T-cell (primary cell): Measurements from ENCODE around the gene RASSF7. TPM values are rescaled to one million over a fixed set of nuclear protein-coding genes. Genes with fewer than 3 reads are reported as not detected.

Source experiments
- total RNA-seq, 35 experiments: library from RNA in 6 of 35; stranded (reverse) in 6 of 35; fragments of 120-200 nt in 1 of 35; gene quantifications; one replicate each; pipeline versions ENCODE4 v1.2.1 to v1.2.4 and lab custom pipeline; 2013 to 2026

RASSF7 gene
- total RNA-seq, 5 donors from 2014 or later (not counting 1 experiment from before 2014, with no cell fraction given) = 23.2 to 68.4 (median 63.4) TPM

Other genes with a start within 250 kb of the RASSF7 start
- gene IFITM1, start 246.9 kb upstream of the RASSF7 start, total RNA-seq = 100 to 1,000 TPM; 201 to 427 (median 243) TPM
- gene IFITM3, start 240.1 kb upstream of the RASSF7 start, total RNA-seq = 10 to 100 TPM in 4 of 5 donors, 1 to 10 TPM in 1; 2.1 to 35.5 (median 17.6) TPM
- 1 to 10 TPM; 1.7 to 5.6 (median 2.8) TPM for gene B4GALNT4, start 191.5 kb upstream of the RASSF7 start, total RNA-seq
- under 1 TPM in 4 of 5 donors, not detected in 1; 0.32 to 0.85 (median 0.47) TPM for gene PKP3, start 166.8 kb upstream of the RASSF7 start, total RNA-seq
- 100 to 1,000 TPM; 395 to 488 (median 460) TPM for gene SIGIRR, start 146.0 kb upstream of the RASSF7 start, total RNA-seq
- gene ANO9, start 119.0 kb upstream of the RASSF7 start, total RNA-seq = 100 to 1,000 TPM; 103 to 128 (median 120) TPM
- gene PTDSS2, start 110.7 kb upstream of the RASSF7 start, total RNA-seq = 10 to 100 TPM; 22.4 to 33.5 (median 28.7) TPM
- 100 to 1,000 TPM; 126 to 141 (median 131) TPM for gene RNH1, start 53.7 kb upstream of the RASSF7 start, total RNA-seq
- 10 to 100 TPM; 27.6 to 53.4 (median 47.6) TPM for gene HRAS, start 25.4 kb upstream of the RASSF7 start, total RNA-seq
- gene LRRC56, start 23.4 kb upstream of the RASSF7 start, total RNA-seq = 1 to 10 TPM; 3.4 to 6.1 (median 5.6) TPM
- gene LMNTD2, start 232 bp upstream of the RASSF7 start, total RNA-seq = 10 to 100 TPM in 1 of 5 donors, 1 to 10 TPM in 4; 5.1 to 13.4 (median 8.8) TPM
- 10 to 100 TPM; 40.2 to 69.4 (median 66.3) TPM for gene PHRF1, start 15.5 kb downstream of the RASSF7 start, total RNA-seq
- 100 to 1,000 TPM in 1 of 5 donors, 10 to 100 TPM in 4; 58.9 to 128 (median 73.7) TPM for gene IRF7, start 55.0 kb downstream of the RASSF7 start, total RNA-seq
- under 1 TPM in 2 of 5 donors, not detected in 3; 0.26 to 0.29 TPM for gene CDHR5, start 64.0 kb downstream of the RASSF7 start, total RNA-seq
- gene SCT, start 66.2 kb downstream of the RASSF7 start, total RNA-seq = not detected
- 1 to 10 TPM in 2 of 5 donors, under 1 TPM in 3; 0.49 to 1.3 (median 0.98) TPM for gene DRD4, start 76.3 kb downstream of the RASSF7 start, total RNA-seq
- gene DEAF1, start 134.3 kb downstream of the RASSF7 start, total RNA-seq = 100 to 1,000 TPM in 1 of 5 donors, 10 to 100 TPM in 4; 55.8 to 121 (median 57.3) TPM
- gene TMEM80, start 134.8 kb downstream of the RASSF7 start, total RNA-seq = 10 to 100 TPM; 21.2 to 43.9 (median 42.4) TPM
- 10 to 100 TPM in 4 of 5 donors, 1 to 10 TPM in 1; 7.5 to 18.5 (median 14.6) TPM for gene EPS8L2, start 145.3 kb downstream of the RASSF7 start, total RNA-seq
- gene TALDO1, start 186.5 kb downstream of the RASSF7 start, total RNA-seq = 100 to 1,000 TPM in 3 of 5 donors, 10 to 100 TPM in 2; 60.5 to 106 (median 102) TPM
- gene GATD1, start 216.5 kb downstream of the RASSF7 start, total RNA-seq = 10 to 100 TPM; 40.8 to 73.5 (median 70.2) TPM
- gene CEND1, start 229.1 kb downstream of the RASSF7 start, total RNA-seq = under 1 TPM in 3 of 5 donors, not detected in 2; 0.18 to 0.28 (median 0.20) TPM
- gene SLC25A22, start 237.3 kb downstream of the RASSF7 start, total RNA-seq = 10 to 100 TPM; 22.4 to 37.4 (median 35.1) TPM
- gene PIDD1, start 244.3 kb downstream of the RASSF7 start, total RNA-seq = 10 to 100 TPM; 31.1 to 46.6 (median 39.1) TPM
- gene RPLP2, start 249.0 kb downstream of the RASSF7 start, total RNA-seq = 1,000 to 10,000 TPM; 4,736 to 5,826 (median 5,260) TPM